Hematopoietic multipotent progenitor cell treated with erythropoietin and hydrocortisone succinate and interleukin-3 and kit ligand, for 8 days (in vitro differentiated cells): Measurements from ENCODE around the gene TAS2R60.
"Not testable (repeated sequence)": the region's sequence is repeated elsewhere in the genome, so short reads cannot be mapped to it uniquely, and the experiment has no call there.

ENCODE experiments used
- DNase-seq: peaks from one replicate; pipeline ENCODE4 v3.0.0-alpha.2; 2015

TAS2R60 gene

DNA sequence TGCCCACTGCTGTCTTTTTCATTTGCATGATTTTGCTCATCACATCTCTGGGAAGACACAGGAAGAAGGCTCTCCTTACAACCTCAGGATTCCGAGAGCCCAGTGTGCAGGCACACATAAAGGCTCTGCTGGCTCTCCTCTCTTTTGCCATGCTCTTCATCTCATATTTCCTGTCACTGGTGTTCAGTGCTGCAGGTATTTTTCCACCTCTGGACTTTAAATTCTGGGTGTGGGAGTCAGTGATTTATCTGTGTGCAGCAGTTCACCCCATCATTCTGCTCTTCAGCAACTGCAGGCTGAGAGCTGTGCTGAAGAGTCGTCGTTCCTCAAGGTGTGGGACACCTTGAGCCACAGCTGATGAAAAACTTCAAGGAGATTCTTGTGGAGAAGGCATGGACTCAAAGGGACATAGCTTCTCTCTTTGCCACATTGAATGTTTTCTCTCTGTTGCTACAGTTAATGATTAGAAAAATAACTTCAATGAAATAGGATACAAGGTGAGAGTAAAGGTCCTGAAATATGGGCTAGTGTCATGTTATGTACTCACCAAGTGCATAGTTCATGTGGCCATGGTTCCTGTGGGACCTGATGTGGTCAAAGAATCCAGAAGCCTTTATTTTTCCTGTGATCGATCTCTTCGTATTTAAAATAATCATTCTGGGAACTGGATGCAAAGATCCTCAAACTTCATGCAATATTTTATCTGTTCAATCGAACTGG lies 970 bp downstream of the TAS2R60 start:
- no peak for DNase-seq

DNA sequence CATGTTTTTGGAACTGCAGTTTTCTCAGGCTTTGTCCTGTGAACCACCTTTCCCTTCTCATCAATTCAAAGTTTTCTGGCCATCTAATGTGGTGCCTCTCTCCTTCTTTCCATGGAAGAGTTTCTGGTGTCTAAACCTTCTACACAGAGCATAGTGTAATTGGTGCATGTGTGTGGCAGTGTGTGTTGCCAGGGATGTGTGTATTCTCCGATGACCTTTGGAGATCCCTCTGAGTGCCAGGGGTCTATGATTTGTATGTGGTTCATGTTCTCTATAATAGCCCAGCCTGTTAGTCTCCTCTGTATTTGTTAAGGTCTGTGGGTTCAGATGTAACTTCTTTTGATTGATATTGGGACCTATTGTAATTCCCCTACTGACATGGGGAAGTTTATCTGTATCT lies 1.5 kb downstream of the TAS2R60 start:
- DNase-seq = no peak

DNA sequence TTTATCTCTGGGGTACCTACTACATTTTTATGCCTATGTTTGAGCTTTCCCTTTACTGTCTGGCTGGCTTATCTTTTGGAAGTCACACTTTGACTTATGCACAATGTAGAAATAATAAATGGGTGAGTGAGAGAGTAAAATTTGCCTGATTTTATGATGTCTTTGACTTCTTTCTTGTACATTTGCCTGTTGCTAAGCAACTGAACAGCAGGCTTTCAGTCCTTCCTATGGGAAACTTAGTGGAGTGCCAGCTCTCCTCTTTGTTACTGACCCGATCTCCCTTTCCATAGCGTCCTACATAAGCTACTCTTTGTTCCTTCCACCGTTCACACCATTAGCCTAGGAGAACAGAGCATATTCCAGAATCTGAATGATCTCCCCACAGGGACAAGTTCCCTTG lies 4.2 kb downstream of the TAS2R60 start:
- DNase-seq = no peak

DNA sequence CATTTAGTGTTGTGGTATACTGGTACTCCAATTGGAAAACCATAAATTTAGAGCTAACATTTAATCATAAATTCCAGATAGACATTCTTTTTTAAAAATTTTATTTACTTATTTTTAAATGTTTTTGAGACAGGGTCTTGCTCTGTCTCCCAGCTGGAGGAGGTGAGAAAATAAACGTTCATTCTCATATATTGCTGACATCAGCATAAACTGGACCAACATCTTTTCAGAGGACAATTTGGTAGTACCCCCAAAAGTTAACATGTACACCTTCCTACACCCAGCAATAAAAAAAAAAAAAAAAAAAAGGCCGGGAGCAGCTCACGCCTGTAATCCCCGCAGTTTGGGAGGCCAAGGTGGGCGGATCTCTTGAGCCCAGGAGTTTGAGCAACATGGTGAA lies 5.2 kb downstream of the TAS2R60 start:
- DNase-seq = no peak

DNA sequence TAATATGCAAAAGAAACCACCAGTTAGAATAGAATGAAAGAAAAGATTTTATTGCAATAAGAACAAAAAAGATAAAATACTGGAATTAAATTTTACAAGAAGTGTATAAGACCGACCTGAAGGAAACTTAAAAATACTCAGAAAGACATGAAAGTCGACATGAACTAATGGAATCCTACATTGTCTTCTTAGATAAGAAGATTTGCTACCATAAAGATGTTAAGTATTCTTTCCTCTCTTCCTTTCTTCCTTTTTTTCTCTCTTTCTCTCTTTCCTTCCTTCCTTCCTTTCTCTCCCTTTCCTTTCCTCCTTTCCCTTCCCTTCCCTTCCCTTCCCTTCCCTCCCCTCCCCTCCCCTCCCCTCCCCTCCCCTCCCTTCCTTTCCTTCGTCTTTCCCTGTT lies 6.5 kb downstream of the TAS2R60 start:
- DNase-seq = no peak

DNA sequence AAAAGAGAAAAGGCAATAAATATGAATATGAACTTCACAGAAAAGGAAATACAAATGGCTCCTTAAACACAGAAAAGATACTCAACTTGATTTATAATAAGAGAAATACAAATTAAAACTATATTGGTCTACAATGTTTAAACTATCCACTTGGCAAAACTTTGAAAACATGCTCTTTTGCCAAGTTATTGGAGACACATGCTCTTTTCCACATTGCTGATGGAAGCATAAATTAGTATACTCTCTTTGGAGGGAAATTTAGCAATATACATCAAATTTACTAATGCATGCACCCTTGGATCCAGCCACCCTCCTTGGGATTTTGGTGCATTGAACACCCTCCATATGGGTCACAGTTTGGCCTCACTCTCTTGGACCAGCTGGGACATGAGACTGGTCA lies 7.9 kb downstream of the TAS2R60 start:
- DNase-seq = no peak

DNA sequence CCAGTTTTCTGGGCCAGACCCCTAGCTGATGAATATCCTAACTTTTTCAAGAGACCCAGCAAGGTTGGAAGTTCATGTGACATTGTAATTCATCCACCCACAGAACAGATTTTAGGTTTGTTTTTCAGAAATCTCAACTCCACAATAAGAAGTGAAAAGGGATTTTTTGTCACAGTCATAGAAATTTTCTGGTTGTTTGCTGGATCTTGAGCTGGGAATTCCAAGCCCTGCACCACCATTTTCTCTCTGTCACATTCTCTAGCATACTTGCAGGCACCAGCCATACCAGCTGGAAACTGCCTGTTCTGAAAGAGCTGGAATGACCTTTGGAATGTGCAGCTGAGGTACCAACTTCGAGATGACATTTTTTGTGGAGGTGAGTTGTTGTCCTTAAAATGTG lies 8.5 kb downstream of the TAS2R60 start:
- no peak for DNase-seq

DNA sequence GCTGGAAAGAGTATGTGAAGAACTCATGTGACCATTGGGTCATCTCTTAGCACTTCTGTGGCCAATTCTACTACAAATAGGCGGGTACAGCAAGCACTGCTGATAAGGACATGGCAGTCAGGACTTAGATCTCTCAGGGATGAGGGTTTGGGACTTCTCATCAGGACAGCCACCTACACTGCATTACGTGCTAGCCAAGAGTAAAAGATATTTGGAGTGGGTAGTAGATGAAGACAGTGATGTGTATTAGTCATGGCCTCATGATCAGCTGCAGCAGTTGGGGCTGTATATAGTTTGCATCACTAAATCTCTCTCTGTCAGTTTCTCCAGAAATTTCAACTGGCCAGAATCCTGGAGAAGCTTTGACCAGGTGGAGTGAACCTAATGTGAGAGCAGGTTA lies 9.2 kb downstream of the TAS2R60 start:
- DNase-seq = no peak

DNA sequence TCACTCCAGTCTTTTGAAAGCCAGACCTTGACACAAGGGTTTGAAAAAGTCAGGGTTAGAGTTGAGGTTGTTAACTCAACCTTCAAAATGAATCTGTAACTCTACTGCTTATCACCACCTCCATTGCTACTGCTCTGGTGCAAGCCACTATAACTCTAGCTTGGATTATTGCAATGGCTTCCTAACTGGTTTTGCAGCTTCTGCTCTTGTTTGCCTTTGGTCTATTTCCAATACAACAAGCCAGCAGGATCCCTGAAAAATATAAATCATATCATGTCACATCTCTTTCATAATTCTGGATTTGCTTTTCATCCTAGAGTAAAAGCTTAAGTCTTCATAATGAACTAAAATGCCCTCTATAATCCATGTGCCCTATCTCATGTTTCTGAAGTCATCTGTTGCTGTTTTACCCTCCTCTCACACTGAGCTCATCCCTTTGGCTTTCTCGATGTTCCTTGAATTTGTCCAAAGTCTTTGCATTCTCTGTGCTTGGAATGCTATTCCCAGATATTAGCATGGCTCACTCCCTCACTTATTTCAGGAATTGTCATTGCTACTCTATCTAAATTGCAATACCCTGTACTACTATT lies 10.9 kb downstream of the TAS2R60 start:
- no peak for DNase-seq

DNA sequence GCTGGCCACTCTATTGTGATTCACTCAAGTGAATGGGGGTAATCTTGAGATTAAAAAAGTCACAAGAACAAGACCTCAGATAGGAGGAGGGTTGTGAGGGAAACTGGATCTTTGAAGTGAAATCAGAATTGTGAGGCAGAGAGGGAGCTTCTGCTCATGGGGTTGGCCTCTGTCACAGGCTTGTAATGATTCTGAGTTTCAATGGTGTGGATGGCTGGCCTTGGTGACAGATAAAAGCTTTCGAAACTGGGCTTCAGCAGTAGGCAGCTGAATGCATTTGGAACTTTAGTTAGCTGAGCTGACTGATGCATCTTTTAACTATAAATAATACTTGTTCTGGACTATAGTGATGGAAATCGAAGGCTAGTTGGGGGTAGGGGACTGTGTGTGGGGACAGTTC lies 12.2 kb downstream of the TAS2R60 start:
- DNase-seq = no peak

DNA sequence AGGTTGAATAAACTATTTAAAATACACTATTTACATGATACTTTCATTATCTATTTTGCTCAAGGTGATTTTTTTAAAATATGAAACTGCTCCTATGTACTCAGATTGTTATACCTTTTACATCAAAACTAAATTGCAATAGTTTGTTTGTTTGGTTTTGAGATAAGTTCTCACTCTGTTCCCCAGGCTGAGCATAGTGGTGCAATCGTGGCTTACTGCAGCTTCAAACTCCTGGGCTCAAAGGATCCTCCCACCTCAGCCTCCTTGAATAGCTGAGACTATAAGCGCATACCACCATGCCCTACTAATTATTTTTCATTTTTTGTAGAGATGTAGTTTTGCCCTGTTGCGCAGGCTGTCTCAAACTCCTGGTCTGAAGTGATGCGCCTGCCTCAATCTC lies 12.7 kb downstream of the TAS2R60 start:
- no peak for DNase-seq

DNA sequence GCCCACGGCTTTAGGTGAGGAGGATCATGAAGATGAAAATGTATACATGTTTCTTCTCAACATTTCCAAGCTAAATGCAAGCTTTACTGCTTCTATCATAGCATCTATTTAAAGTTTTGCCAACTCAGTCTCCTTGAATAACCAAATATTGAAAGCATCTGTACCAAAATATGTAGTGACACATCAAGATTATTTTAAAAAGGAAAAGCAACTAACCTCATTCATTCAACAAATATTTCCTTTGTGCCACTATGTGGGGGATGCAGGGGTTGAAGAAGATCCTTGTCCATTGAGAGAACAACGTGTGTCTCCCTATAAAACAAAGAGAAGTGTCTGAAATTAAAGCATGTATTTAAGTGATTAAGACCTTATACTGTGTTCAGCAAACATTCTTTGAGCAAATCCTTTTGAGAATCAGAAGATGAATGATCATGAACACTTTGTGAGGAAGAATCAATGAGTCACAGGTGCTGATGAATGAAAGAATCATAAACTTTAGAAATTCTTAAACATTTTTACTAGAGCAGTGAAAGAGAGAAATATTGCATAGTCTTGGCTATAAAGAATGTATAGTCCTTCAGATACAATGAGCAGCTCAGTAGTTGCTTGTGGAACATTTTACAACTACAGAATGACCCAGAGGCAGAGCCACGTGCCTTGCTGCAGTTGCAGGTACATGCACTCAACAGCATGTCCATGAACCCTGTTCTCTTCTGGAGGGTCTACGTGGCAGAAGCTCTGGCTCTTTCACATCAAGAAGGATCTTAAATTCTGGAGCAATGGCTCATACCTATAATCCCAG lies 13.9 kb downstream of the TAS2R60 start:
- DNase-seq = no peak

DNA sequence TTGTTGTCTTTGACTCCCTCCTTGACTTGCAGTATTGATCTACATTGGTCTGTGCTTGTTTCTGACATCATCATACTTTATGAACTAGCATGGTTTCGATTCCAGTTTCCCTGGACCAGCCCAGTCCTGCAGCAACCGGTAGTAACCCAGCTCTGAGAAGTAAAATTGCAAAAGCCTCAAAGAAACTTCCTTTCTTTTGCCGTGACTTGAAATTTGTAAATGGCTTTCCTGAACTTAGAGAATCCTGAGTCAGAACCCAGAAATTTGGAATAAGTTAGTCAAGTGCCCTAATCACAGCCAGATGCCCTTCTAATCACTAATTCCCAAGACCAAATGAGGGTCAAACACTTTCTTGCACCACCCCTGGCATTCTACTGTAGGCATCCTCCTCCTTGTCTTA lies 15.0 kb downstream of the TAS2R60 start:
- DNase-seq = no peak

DNA sequence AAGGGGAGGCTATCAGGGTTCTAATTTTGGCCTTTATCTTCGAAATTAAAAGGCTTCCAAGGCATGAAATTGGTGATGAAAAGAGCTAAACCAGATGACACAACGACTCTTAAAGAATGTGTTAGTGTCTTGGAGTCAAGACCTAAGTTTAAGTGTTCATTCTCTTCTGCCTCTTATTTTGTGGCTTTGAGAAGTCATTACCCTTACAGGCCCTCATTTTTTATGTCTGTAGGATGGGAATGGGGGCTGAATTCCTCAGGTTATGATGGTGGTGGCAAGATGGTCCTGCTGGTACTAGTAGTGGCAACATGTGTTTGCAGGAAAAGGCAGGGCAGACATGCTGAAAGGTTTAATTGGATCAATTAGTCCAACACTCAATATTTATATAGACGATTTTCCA lies 15.4 kb downstream of the TAS2R60 start:
- no peak for DNase-seq

DNA sequence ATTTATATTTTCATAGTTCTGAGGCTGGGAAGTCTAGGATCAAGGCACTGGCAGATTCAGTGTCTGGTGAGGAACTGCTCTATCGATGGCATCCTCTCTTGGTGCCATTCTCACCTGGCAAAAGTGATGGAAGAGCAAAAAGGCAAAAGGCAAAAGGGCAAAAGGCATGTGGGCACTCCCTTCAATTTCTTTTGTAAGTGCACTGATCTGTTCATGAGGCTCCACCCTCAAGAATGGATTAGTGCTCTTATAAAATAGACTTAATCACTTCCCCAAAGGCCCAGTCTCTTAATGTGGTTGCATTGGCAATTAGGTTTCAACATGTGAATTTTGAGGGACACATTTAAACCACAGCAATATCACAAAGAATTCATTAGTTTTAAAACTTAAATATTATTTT lies 16.1 kb downstream of the TAS2R60 start:
- no peak for DNase-seq

DNA sequence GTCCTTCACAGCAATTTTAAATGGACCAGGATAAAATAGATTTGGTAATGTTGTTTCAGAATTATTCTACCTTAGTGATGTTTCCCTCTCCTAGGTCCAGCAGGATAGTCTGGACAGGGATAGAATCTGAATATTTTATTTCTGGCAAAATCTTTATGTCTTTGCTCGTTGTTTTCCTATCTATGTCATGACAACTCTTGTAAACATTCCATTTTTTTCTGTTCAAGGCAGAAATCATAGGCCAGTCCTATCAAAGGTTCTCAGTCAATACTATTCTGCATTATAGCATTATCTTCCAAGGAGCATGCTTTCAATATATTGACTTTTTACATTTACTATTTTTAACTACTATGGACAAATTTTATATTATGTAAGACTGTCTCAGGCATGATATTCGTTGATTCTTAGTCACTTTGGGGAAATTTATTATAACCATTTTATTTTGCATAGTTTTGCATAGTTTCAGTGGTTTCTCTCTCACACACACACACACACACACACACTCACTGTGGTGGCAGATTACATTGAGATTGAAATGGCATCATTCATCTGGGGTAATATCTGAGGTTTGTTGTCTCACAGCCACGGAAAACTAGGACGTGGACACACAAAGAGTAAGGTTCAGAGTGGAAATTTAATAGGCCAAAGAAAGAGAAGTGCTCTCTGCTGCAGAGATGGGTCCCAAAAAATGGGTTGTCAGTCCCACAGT lies 17.2 kb downstream of the TAS2R60 start:
- no peak for DNase-seq

DNA sequence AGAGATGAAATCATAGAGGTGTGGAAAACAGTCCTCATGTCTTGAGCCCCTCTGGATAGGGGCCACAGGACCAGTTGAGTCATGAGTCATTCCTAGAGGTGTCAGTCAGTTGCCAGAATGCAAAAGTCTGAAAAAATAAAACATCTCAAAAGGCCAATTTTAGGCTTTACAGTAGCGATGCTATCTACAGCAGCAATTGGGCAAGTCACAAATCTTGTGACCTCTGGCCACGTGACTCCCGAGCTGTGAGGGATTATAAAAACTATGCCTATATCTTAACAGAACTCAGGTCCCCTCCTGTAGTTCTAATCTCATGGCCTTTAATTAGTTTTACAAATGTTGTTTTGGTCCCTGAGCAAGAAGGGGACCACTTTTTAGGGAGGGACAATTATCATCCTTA lies 18.8 kb downstream of the TAS2R60 start:
- no peak for DNase-seq

DNA sequence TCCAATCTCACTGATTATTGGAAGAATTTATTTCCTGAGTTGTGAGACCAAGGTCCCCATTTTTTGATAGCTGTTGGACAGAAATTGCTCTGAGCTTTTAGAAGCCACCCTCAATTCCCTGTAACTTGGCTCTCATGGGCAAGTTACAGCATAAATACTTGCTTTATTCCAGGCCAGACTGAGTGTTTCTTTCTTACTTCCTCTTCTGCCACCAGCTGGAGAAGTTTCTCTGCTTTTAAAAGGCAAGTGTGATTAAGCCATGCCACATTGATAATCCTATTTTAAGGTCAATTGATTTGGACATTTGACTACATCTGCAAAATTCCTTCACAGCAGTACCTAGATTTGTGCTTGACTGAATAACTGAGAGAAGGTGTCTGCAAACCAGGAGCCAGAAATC lies 20.3 kb downstream of the TAS2R60 start:
- DNase-seq = no peak

DNA sequence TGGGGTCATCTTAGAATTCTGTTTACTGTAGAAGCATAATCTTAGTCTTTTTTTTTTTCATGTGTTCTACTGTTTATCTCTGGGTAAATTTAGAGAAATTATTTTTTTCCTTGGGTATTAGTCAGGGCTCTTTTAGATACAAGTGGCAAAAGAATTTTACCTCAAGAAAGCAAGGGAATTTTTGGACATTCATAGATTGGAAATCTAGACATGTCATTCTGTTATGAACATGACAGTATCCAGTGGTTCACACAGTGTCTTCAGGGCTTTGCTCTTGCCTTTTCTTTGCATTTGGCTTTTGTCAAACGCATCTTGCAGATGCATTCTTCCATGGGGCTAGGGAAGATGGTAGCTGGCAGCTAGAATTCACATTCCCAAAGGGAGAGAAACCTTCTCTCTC lies 20.7 kb downstream of the TAS2R60 start:
- no peak for DNase-seq

DNA sequence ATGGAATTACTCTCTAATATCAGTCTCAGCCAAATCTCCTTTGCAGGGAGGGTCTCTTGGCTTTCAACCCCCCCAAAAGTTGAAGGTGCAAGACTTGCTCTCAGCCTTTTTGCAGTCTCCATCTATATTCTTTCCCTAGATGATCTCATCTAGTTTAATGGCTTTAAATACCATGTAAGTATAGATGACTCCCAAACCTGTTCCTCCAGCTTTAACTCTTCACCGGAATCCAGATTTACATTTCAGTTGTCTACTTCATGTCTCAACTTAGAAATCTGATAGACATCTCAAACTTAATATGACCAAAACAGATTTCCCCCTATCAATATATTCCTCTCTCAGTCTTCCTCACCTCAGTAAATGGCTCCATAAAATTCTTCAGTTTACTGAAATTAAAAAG lies 24.5 kb downstream of the TAS2R60 start:
- no peak for DNase-seq

DNA sequence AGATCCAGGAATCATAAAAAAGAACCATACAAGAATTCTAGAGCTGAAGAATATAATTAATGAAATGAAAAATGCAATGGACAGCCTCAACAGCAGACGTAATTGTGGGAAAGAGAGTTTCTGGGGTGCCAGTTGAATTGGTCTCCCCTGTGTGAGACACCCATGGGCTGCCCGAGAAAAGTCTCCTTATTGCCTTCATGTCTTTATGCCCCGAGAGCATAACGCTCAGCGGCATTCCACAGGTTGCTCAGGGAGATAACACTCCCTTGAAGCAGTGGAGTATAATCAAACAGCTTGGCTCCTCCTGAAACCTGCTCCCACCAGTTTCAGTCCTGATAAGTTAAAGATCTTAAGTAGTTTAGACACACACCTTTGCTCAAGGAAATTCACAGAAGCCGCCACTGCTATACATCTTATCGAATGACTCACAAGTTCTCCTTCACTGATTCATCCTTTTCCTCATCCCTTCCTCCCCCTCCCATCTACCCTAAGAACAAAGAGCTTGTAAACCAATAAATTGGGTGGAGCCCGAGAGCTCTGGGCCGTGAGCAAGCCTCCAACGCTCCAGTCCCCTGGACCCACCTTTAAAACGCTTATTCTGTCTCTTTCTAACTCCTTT lies 28.9 kb downstream of the TAS2R60 start:
- DNase-seq = not testable (repeated sequence)

DNA sequence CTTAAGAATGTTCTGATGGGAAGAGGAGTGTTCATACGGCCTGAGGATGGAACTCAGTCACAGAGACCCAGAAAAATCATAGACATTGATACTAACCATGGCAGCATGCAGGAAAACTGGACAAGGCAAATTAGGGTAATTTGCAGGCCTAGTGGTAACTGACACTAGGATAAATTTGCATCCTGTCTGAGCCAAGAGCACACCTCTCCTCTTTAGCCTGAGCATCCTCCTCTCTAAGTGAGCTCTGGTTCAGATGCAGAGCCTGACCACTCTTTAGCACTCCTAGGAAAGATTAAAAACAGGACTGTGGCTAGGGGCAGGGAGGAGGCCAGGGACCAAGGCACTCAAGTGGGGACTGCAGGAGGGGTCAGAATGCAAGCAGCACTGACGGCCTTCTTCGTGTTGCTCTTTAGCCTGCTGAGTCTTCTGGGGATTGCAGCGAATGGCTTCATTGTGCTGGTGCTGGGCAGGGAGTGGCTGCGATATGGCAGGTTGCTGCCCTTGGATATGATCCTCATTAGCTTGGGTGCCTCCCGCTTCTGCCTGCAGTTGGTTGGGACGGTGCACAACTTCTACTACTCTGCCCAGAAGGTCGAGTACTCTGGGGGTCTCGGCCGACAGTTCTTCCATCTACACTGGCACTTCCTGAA lies 34.4 kb downstream of the TAS2R60 start, which contains the start of gene TAS2R41:
Gene TAS2R41 (plus strand): TSS at position 373 of the 650 bp plus-strand sequence. CDS start 0 bp downstream, at position 373.
- DNase-seq = no peak
